GM23338 (cell line): ENCODE measurements around the gene QRICH2. TPM values are rescaled to one million over a fixed set of nuclear protein-coding genes. Genes with fewer than 3 reads are reported as not detected.

Experiments used
- ATAC-seq: fragments of 200-7000 bp; cut with Tn5 transposase; 3 replicates; pipeline ENCODE4 v1.9.1; 2020
- DNase-seq: peaks from one replicate; pipeline ENCODE4 v3.0.0-alpha.2; 2015; ENCODE audit warnings: low spot score
- H2AFZ ChIP-seq: fragments of 200-600 bp; sonication (generic); 2 replicates; pipeline ENCODE4 v1.8.0; 2016; ENCODE audit warnings: antibody characterized with exemption, mild to moderate bottlenecking, moderate library complexity
- H3F3A ChIP-seq: fragments of 200-600 bp; sonication (generic); replicated peaks from 2 replicates; pipeline ENCODE4 v1.8.0; 2017; ENCODE audit warnings: antibody characterized with exemption, mixed run types, low read depth
- H3K27ac ChIP-seq: fragments of 200-600 bp; sonication (generic); 2 replicates; pipeline ENCODE4 v1.6.1; 2016; ENCODE audit warnings: low read depth
- H3K27me3 ChIP-seq: fragments of 200-600 bp; sonication (generic); 2 replicates; pipeline ENCODE4 v1.8.0; 2016; ENCODE audit warnings: mild to moderate bottlenecking, mixed run types, moderate library complexity; ENCODE audit not compliant: insufficient read depth
- H3K36me3 ChIP-seq: fragments of 200-600 bp; sonication (generic); 2 replicates; pipeline ENCODE4 v1.8.0; 2016; ENCODE audit warnings: mild to moderate bottlenecking; ENCODE audit not compliant: insufficient read depth
- H3K4me1 ChIP-seq: fragments of 200-600 bp; sonication (generic); 2 replicates; pipeline ENCODE4 v1.8.0; 2016; ENCODE audit warnings: mild to moderate bottlenecking, moderate library complexity; ENCODE audit not compliant: insufficient read depth
- H3K4me2 ChIP-seq: fragments of 200-600 bp; sonication (generic); 2 replicates; pipeline ENCODE4 v1.7.1; 2017; ENCODE audit warnings: mixed run types
- H3K4me3 ChIP-seq: fragments of 200-600 bp; sonication (generic); 2 replicates; pipeline ENCODE4 v1.6.1; 2016; ENCODE audit warnings: mixed run types
- H3K79me2 ChIP-seq: fragments of 200-600 bp; sonication (generic); replicated peaks from 2 replicates; pipeline ENCODE4 v1.8.0; 2017; ENCODE audit warnings: mild to moderate bottlenecking; ENCODE audit not compliant: insufficient read depth
- H3K9me2 ChIP-seq: fragments of 200-600 bp; sonication (generic); 2 replicates; pipeline ENCODE4 v1.8.0; 2017; ENCODE audit not compliant: insufficient read depth
- H4K20me1 ChIP-seq: fragments of 200-600 bp; sonication (generic); replicated peaks from 2 replicates; pipeline ENCODE4 v1.8.0; 2017; ENCODE audit warnings: mild to moderate bottlenecking; ENCODE audit not compliant: insufficient read depth
- H3K27ac Mint-ChIP-seq: 2 replicates; pipeline ENCODE4 v1.8.0; 2020; ENCODE audit warnings: inconsistent platforms, mild to moderate bottlenecking, moderate library complexity, mixed read lengths
- H3K27me3 Mint-ChIP-seq: 3 replicates; pipeline ENCODE4 v1.8.0; 2022; ENCODE audit warnings: low read depth, mild to moderate bottlenecking, moderate library complexity, mixed read lengths, inconsistent platforms; ENCODE audit not compliant: insufficient read depth, poor library complexity
- H3K36me3 Mint-ChIP-seq: 3 replicates; pipeline ENCODE4 v1.8.0; 2021; ENCODE audit warnings: low read depth, mild to moderate bottlenecking, inconsistent platforms, moderate library complexity, mixed read lengths
- H3K4me1 Mint-ChIP-seq: 3 replicates; pipeline ENCODE4 v1.8.0; 2020; ENCODE audit warnings: mild to moderate bottlenecking, inconsistent platforms, mixed read lengths
- H3K4me3 Mint-ChIP-seq: 3 replicates; pipeline ENCODE4 v1.8.0; 2021; ENCODE audit warnings: moderate library complexity, mild to moderate bottlenecking, inconsistent platforms, mixed read lengths
- H3K9me3 Mint-ChIP-seq: 3 replicates; pipeline ENCODE4 v1.8.0; 2020; ENCODE audit warnings: moderate library complexity, mild to moderate bottlenecking, inconsistent platforms, mixed read lengths
- CREB1 ChIP-seq: fragments of 250-450 bp; sonication (Bioruptor Pico); IDR thresholded peaks from 2 replicates; pipeline ENCODE4 v1.5.0; 2020; ENCODE audit warnings: low read depth, mild to moderate bottlenecking, moderate library complexity
- EZH2phosphoT487 ChIP-seq: fragments of 200-600 bp; sonication (generic); IDR thresholded peaks from one replicate; pipeline ENCODE4 v1.8.1; 2018; ENCODE audit warnings: antibody characterized with exemption; ENCODE audit not compliant: unreplicated experiment
- NANOG ChIP-seq: IDR thresholded peaks from 2 replicates; pipeline ENCODE4 v1.6.1; 2016; ENCODE audit warnings: antibody characterized with exemption, borderline replicate concordance
- POLR2AphosphoS5 ChIP-seq: IDR thresholded peaks from 2 replicates; pipeline ENCODE4 v1.6.1; 2016; ENCODE audit warnings: antibody characterized with exemption, low read depth
- ZNF331 ChIP-seq: fragments of 250-450 bp; sonication (Bioruptor Pico); IDR thresholded peaks from 2 replicates; pipeline ENCODE4 v1.5.0; 2020; ENCODE audit warnings: low read depth, mild to moderate bottlenecking, moderate library complexity
- polyA plus RNA-seq: library from polyadenylated mRNA; unstranded; fragments of >200 nt; fragmentation: Nextera tagmentation; extraction: Ambion mirVana; gene quantifications from 2 replicates; pipeline ENCODE4 v1.2.1, GENCODE V29; 2016
- total RNA-seq: library from RNA; depleted of rRNA; stranded (reverse); fragments of >200 nt; shearing (Covaris generic); gene quantifications from 2 replicates; pipeline ENCODE4 v1.2.3, GENCODE V29; 2014
- TF ChIP-seq, protein P1 (sequence below): IDR thresholded peaks from 2 replicates; pipeline ENCODE4 v1.6.1; 2016; ENCODE audit warnings: antibody characterized with exemption
- TF ChIP-seq, protein P2 (sequence below): IDR thresholded peaks from one replicate; pipeline ENCODE4 v1.6.1; 2018; ENCODE audit warnings: antibody characterized with exemption; ENCODE audit not compliant: unreplicated experiment

Gene QRICH2
- total and polyA plus RNA-seq, 2 experiments from 2014 or later, result 2.2 to 3.7 TPM

DNA sequence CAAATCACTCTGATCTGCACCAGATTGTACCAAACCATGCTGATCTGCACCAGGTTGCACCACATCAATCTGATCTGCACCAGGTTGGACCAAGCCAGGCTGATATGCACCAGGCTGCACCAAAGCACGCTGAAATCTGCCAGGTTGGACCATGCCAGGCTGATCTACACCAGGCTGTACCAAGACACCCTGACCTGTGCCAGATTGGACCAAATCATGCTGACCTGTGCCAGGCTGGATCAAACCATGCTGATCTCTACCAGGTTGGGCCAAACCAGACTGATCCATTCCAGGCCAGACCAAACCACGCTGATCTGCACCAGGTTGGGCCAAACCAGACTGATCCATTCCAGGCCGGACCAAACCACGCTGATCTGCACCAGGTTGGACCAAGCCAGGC lies 15.5 kb downstream of the QRICH2 start:
- TF ChIP-seq EZH2phosphoT487, result no peak
- no peak for TF ChIP-seq CREB1 (CRISPR knock-in tag)
- TF ChIP-seq POLR2AphosphoS5, result no peak
- TF ChIP-seq, protein P1, sequence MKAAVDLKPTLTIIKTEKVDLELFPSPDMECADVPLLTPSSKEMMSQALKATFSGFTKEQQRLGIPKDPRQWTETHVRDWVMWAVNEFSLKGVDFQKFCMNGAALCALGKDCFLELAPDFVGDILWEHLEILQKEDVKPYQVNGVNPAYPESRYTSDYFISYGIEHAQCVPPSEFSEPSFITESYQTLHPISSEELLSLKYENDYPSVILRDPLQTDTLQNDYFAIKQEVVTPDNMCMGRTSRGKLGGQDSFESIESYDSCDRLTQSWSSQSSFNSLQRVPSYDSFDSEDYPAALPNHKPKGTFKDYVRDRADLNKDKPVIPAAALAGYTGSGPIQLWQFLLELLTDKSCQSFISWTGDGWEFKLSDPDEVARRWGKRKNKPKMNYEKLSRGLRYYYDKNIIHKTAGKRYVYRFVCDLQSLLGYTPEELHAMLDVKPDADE, result no peak
- no peak for TF ChIP-seq NANOG
- Histone ChIP-seq H4K20me1 (no peaks in the 10 kb centered on the region), H3K4me2 (no peak overlapping the region), H3K79me2 (no peaks in the 10 kb centered on the region), H3K4me1 (no peaks in the 10 kb centered on the region), H3F3A (no peaks in the 10 kb centered on the region), H3K4me3 (no peak overlapping the region), H3K9me2 (no peaks in the 10 kb centered on the region), H3K27ac (no peak overlapping the region), H3K27me3 (no peaks in the 10 kb centered on the region), H2AFZ (no peak overlapping the region), H3K36me3 (no peaks in the 10 kb centered on the region)
- Mint-ChIP-seq H3K9me3 (no peaks in the 10 kb centered on the region), H3K4me3 (no peak overlapping the region), H3K4me1 (no peaks in the 10 kb centered on the region), H3K27ac (no peak overlapping the region), H3K27me3 (peaks cover 7% of the 10 kb centered on the region), H3K36me3 (peaks cover 3% of the 10 kb centered on the region)
- ATAC-seq (no peak), DNase-seq (no peak)

DNA sequence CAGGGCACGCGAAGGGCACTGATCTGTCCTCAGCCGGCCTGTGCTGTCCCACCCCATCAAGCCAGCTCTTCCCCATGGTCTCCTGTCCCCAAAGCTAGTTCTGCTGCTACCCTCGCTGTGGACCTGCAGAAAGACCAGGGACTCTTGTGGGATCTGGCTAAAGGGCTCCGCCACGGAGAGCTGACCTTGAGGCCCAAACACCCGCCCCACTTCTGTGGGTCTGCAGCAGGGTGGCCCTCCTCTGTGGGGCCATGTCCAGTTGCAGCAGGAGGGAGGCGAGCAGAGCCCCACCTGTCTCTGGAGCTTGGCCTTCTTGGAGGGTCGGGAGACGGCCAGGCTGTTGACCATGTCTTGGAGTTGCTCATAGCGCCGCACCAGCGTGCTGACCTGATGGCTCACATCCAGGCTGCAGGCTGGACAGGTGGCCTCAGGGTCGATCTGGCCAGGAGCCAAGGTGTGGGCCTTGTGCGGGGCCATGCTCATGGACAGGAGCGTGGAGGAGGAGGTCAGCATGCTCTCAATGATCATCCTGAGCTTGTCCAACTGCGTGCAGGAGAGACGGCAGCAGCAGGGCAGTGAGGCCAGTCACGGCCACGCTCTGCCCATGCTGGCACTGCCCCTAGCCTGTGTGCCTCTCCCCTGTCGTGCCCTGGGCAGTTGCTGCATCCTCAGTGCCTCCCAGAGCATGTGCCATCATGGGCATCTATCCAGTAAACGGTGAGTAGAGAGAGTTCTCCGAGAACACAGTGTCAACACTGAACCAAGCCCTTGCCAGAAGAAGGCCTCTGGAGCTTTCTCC lies 26.3 kb downstream of the QRICH2 start:
- H3F3A ChIP-seq, result no peaks in the 10 kb centered on the region
- H3K27ac Mint-ChIP-seq, result no peak overlapping the region
- no peaks in the 10 kb centered on the region for H3K79me2 ChIP-seq
- no peaks in the 10 kb centered on the region for H3K36me3 ChIP-seq
- H2AFZ ChIP-seq, result no peak overlapping the region
- H3K9me3 Mint-ChIP-seq, result no peaks in the 10 kb centered on the region
- no peaks in the 10 kb centered on the region; the same call in 2 of the 3 replicates for H3K36me3 Mint-ChIP-seq
- no peak overlapping the region for H3K27ac ChIP-seq
- ATAC-seq, result no peak
- H3K4me3 Mint-ChIP-seq, result no peak overlapping the region
- H3K4me2 ChIP-seq, result no peak overlapping the region
- no peaks in the 10 kb centered on the region; the same call in 2 of the 3 replicates for H3K4me1 Mint-ChIP-seq
- H4K20me1 ChIP-seq, result no peaks in the 10 kb centered on the region
- H3K9me2 ChIP-seq, result no peaks in the 10 kb centered on the region
- TF ChIP-seq ZNF331 (CRISPR knock-in tag) (no peak), POLR2AphosphoS5 (no peak), NANOG (no peak), CREB1 (CRISPR knock-in tag) (no peak)
- H3K4me1 ChIP-seq, result no peaks in the 10 kb centered on the region
- peaks cover 4% of the 10 kb centered on the region for H3K27me3 Mint-ChIP-seq
- H3K27me3 ChIP-seq, result no peaks in the 10 kb centered on the region
- H3K4me3 ChIP-seq, result no peak overlapping the region
- no peak for DNase-seq

DNA sequence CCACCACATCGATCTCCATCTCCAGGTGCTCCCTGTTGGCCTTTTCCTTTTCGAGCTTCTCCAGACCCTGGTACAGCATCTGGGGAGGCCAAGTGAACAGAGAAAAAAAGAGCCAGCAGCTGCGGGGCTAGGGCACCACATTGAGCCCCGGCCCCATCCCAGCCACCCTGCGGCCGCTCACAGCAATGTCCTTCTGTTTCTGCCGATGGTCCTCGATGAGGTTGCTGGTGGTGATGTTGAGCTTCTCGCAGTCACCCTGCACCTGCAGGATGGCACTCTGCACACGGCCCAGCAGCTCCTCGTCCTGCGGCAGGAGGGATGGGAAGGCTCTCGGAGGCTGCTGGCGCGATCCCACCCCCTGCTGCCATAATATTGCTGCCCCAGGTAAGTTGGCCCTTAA lies 27.4 kb downstream of the QRICH2 start:
- ATAC-seq (no peak), DNase-seq (no peak)
- no peaks in the 10 kb centered on the region for H3K79me2 ChIP-seq
- TF ChIP-seq, protein P2, sequence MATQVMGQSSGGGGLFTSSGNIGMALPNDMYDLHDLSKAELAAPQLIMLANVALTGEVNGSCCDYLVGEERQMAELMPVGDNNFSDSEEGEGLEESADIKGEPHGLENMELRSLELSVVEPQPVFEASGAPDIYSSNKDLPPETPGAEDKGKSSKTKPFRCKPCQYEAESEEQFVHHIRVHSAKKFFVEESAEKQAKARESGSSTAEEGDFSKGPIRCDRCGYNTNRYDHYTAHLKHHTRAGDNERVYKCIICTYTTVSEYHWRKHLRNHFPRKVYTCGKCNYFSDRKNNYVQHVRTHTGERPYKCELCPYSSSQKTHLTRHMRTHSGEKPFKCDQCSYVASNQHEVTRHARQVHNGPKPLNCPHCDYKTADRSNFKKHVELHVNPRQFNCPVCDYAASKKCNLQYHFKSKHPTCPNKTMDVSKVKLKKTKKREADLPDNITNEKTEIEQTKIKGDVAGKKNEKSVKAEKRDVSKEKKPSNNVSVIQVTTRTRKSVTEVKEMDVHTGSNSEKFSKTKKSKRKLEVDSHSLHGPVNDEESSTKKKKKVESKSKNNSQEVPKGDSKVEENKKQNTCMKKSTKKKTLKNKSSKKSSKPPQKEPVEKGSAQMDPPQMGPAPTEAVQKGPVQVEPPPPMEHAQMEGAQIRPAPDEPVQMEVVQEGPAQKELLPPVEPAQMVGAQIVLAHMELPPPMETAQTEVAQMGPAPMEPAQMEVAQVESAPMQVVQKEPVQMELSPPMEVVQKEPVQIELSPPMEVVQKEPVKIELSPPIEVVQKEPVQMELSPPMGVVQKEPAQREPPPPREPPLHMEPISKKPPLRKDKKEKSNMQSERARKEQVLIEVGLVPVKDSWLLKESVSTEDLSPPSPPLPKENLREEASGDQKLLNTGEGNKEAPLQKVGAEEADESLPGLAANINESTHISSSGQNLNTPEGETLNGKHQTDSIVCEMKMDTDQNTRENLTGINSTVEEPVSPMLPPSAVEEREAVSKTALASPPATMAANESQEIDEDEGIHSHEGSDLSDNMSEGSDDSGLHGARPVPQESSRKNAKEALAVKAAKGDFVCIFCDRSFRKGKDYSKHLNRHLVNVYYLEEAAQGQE, result no peak
- TF ChIP-seq ZNF331 (CRISPR knock-in tag) (no peak), POLR2AphosphoS5 (no peak)

More for the DNA sequence above, 27.4 kb downstream of the QRICH2 start:
- Mint-ChIP-seq H3K9me3 (no peaks in the 10 kb centered on the region), H3K36me3 (no peaks in the 10 kb centered on the region), H3K27ac (no peak overlapping the region), H3K4me3 (no peak overlapping the region), H3K27me3 (peaks cover 4% of the 10 kb centered on the region), H3K4me1 (no peaks in the 10 kb centered on the region; the same call in 2 of the 3 replicates)
- Histone ChIP-seq H3K27ac (no peak overlapping the region), H3K4me3 (no peak overlapping the region), H3K4me1 (no peaks in the 10 kb centered on the region), H3K9me2 (no peaks in the 10 kb centered on the region), H3K36me3 (no peaks in the 10 kb centered on the region), H4K20me1 (no peaks in the 10 kb centered on the region), H3K27me3 (no peaks in the 10 kb centered on the region), H2AFZ (no peak overlapping the region), H3K4me2 (no peak overlapping the region), H3F3A (no peaks in the 10 kb centered on the region)
